ENCODE measurements around the gene GHRL.

The GHRL gene, protein sequence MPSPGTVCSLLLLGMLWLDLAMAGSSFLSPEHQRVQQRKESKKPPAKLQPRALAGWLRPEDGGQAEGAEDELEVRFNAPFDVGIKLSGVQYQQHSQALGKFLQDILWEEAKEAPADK

DNA sequence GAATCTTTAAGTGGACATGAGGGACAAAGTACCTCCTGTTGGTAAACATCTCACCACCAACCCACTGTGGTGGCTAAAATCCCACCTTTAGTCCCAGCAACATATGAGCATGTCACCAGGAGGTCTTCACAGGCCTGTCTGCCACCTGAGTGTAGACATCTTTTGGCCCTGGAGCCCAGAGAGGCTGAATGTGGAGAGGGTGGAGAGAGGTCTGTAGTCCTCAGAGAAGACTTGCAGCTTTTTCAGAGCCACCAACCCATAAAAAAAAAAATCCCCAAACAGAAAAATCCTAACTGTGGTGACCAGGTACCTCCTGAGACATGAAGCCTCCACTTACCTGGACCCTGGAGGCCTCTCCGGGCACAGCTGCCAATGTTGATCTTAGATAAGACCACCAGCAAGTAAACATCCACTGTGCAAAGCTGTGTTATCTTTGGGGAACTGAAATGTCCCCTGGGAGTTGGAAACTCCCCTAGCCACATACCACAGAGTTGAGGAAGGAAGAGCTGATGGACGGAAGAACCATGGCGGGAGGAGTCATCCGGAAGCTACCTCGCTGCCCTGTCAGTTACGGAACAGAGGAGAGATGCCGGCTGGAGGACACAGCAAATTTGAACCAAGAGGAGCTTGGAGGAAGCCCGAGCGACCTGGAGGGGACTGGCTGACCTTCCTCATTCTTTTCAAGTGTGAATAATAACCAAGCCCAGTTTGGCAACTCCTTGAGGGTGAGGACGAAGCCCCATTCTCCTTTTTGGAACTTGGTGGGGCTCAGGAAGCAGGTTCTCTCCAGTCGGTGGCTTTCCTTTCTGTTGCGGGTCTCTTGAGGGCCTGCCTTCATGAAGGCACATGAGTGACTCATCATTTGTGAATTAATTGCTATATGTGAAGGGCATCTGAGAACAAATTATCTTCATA lies at the start of gene GHRL:
GHRL (minus strand) TSS at position 443 of the 915 bp plus-strand sequence. CDS start 2,767 bp downstream, outside the sequence.
- Histone ChIP-seq H3K4me3 (no peak within 1 kb of the TSS), H3K27ac (no peak within 1 kb of the TSS)
- DNase-seq (ENCODE audit: low spot score): no peak
- TF ChIP-seq, protein P1, sequence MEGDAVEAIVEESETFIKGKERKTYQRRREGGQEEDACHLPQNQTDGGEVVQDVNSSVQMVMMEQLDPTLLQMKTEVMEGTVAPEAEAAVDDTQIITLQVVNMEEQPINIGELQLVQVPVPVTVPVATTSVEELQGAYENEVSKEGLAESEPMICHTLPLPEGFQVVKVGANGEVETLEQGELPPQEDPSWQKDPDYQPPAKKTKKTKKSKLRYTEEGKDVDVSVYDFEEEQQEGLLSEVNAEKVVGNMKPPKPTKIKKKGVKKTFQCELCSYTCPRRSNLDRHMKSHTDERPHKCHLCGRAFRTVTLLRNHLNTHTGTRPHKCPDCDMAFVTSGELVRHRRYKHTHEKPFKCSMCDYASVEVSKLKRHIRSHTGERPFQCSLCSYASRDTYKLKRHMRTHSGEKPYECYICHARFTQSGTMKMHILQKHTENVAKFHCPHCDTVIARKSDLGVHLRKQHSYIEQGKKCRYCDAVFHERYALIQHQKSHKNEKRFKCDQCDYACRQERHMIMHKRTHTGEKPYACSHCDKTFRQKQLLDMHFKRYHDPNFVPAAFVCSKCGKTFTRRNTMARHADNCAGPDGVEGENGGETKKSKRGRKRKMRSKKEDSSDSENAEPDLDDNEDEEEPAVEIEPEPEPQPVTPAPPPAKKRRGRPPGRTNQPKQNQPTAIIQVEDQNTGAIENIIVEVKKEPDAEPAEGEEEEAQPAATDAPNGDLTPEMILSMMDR (IDR thresholded peaks at IDR 0.05): no peak

GRCh38 chr3:10341901-10342398 lies 49.2 kb upstream of the GHRL start:
- DNase-seq (ENCODE audit: low spot score): no peak
- H3K27ac ChIP-seq: no peak overlapping the region
- TF ChIP-seq, protein P1 (IDR thresholded peaks at IDR 0.05): no peak
- H3K4me3 ChIP-seq: no peak overlapping the region

DNA sequence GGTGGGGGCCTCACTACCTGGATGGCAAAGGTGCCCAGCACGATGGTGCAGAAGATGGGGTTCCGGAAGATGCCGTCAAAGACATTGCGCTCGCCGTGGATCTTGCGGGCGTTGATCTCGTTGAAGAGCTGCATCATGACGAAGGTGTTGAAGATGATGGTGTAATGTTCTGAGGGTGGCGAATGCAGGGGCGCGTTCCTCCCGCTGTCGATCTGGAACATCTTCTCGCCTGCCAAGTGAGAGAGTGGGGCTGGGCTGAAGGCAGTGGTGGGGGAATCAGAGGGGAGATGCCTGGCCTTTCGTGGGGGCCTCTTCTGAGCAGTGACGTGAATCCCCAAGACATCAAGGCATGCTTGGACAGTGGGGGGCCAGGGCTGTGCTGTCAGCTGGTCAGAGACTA lies 47.7 kb upstream of the GHRL start:
- Histone ChIP-seq H3K4me3 (no peak overlapping the region), H3K27ac (no peak overlapping the region)
- DNase-seq (ENCODE audit: low spot score): no peak
- TF ChIP-seq, protein P1 (IDR thresholded peaks at IDR 0.05): no peak

- no peak overlapping the region for H3K27ac ChIP-seq
- DNase-seq (ENCODE audit: low spot score): no peak
- TF ChIP-seq, protein P1 (IDR thresholded peaks at IDR 0.05): no peak
Observed at GRCh38 chr3:10340046-10340445, 47.3 kb upstream of the GHRL start.

GRCh38 chr3:10339376-10339955 lies 46.7 kb upstream of the GHRL start:
- H3K27ac ChIP-seq: no peak overlapping the region
- no peak overlapping the region for H3K4me3 ChIP-seq
- DNase-seq (ENCODE audit: low spot score): no peak
- TF ChIP-seq, protein P1 (IDR thresholded peaks at IDR 0.05): no peak

More at GRCh38 chr3:10340046-10340445, 47.3 kb upstream of the GHRL start:
- H3K4me3 ChIP-seq: no peak overlapping the region

DNA sequence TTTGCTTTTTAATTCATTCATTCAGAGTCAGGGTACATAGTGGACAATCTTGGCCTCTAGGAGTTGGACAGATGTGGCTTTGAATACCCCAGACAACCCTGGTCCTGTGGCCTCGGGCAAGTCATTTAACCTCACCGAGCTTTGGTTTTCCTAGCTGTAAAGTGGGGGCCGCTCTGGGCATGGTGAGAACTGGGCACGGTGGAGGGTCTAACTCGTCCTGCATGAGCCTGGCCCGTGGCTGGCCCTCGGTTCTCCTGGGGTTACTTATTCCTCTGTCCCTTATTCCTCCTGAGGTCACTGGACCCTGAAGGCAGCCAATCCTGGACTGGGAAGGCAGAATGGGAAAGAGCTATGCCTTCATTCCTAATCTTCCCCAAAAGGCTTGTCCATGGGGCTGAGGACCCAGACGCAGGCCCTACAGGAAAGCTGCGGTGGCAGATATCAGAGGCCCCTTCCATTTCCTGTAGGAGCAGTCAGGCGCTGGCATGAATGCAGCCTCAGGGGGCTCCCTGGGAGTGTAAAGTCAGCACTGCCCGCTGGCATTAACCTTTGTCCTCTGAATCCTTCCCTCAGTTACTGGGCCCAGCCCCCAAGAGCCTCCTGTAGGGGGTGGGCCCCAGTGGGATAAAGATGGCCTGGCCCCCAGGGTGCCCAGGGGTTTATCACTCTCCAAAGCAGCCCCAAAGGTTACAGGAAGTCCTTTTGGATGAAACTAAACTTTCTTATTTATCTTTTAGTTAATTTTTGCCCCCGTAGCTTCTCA lies 46.0 kb upstream of the GHRL start:
- DNase-seq (ENCODE audit: low spot score): no peak
- Histone ChIP-seq H3K27ac (no peak overlapping the region), H3K4me3 (no peak overlapping the region)
- TF ChIP-seq, protein P1 (IDR thresholded peaks at IDR 0.05): no peak

Data from coronary artery (tissue), 2 donors.